ENCODE data around the gene CCDC68.

Gene CCDC68

DNA sequence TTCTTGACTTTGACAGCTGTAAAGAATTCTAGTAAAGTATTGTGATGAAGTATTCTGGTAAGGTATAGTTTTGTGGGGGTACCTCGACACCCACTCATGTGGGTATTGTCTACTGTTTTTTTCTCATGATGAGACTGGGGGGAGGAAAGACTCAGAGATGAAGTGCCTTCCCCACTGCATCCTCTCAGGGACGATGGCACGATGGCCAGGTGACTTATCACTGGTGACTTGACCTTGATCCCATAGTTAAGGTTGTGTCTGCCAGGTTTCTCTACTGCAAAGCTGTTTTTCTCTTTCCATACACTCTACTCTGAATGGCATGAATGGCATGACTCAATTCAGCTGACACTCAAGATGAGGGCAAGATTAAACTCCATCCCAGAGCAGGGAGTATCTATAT is 936 bp upstream of the CCDC68 start:
- DNase-seq, result no peak

DNA sequence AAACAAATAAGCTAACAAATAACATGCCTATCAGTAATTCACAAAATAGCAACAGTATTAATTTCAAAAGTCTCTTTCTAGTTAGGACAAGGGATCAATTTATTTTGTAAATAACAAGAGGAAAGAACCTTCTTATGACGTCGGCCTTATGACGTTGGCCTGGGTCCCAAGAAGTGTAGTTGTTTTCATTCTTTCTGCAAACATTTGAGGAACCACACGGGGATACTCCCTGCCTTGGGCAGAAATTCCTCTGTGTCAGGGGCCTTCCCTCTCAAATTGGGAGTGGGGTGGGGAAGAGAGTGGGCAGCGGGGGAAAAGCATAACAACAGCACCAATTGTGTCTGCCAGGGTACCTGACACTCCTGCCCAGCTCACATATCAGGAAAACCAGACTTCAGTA is 1.3 kb downstream of the CCDC68 start:
- no peak for DNase-seq

DNA sequence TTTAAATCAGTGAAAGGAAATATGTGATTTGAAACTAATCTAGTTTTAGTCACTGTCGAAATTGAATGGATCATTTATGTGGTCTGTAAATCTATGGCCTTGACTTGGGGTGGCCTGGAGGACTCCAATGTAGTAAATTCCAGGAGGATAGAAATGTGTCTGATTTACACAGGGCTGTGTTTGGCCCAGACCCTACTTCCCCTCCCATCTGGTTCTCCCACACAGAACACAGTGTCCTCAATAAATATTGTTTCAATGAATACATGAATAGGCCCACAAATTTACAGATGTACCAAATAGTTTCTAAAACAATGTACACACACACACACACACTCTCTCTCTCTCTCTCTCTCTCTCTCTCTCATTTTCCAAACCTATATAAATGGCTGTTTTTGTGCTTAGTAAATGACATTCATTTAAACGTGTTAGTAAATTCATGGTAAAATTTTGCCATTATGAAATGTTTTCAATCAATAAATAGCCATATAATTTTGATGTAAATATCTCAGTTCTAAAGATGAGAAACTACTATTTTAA is 1.9 kb downstream of the CCDC68 start:
- no peak for DNase-seq

DNA sequence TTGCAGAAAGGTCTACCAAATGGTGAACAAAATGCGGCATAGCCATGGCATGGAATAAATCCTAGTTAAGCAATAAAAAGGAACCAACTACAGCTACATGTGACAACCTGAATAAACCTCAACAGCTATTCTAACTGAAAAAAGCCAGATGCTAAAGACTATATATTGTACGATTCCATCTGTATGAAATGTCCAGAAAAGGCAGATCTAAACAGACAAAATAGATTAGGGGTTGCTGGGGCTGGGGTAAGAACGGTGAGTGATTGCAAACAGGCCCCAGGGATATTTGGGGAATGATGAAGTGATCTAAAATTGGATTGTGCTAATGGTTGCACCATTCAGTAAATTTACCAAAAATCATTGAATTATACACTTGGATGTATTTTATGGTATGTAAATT is 2.8 kb downstream of the CCDC68 start:
- no peak for DNase-seq

DNA sequence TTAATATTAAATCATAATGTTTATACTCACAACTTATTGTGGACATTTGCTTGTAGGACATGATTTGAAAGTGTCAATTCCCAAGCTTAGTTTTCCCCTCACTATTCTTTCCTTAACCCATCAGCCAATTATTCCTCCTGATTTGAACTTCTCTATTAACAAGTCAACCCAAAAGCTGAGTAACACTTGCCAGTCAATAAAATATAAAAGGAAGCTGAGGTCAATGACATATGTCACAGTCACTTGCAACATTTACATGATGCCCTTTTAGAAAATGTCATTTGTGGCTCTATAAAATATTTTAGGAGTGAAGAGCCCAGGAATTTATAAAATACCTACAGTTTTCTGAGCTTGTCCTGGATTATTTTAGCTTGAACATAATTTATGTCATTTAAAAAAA is 7.2 kb downstream of the CCDC68 start:
- DNase-seq, result no peak

DNA sequence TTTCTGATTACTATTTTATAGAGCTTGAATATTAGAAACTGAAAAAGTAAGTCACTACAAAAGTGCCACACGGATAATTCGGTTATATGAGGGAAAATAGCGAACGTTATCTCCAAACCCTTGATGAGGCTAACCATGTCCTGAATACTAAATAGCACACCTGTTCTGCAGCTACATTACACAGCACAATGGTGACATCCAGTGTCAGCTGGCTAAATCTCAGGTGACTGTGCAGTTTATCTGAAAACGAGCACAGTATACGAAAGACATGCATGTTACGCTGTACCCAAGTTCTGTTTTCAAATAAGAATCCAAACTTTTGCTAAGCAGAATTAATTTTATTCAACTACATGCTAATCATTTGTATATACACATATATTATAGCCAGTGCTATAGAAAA is 9.0 kb downstream of the CCDC68 start:
- no peak for DNase-seq

DNA sequence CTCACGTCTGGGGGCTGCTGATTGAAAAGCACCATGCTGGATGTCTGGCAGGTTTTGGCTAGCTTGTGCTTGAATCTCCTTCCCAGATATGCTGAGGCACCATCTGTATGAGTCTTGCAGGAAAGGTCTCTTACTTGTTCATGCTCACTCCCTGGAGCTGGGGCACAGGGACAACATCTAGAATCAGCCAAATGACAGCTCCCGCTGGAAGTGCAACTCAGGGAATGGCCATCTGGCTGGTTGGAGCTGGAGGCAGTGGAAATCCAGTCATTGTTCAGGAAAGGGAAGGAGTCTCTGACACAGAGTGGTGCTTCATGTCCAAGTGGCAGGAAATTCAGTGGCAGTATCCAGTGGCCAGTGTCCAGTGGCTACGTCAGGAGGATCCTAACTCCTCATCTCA is 9.7 kb downstream of the CCDC68 start:
- no peak for DNase-seq

DNA sequence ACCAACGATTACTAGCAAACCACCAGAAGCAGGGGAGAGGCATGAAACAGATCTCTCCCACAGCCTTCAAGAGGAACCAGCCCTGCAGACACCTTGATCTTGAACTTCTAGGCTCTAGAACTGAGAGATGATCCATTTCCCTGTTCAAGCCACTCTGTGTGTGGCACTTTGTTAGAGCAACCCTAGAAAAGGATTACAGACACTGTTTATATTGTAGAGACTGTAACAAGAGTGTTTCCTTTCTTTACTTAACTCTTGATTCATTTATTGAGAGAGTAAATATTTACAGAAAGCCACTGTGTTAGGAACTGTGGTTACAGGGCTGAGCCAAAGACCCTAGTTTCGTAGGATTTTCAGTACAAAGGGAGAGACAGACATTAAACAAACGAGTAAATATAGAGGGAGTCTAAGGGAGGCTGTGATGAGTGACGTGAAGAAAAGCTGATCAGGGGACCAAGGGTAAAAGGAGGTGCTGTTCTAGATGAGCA is 10.9 kb downstream of the CCDC68 start:
- no peak for DNase-seq

DNA sequence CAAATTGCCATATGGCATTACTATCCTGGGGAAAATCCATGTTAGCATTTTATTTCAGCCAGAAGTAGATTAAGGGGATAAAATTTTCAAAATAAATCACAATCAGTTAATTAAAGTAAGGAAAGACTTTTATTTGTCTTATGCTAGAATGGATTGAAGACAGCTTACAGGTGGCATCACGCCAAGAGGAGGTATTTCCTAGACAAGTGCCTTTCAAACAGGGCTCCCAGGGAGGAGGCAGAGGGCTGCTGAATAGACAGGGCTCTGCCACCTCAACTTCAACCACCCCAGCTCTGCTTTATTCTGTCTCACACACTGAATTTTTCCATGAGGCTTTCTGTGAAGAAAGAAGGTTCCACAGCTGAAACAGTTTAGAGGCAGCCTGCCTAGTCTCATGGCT is 12.2 kb downstream of the CCDC68 start:
- DNase-seq, result no peak

DNA sequence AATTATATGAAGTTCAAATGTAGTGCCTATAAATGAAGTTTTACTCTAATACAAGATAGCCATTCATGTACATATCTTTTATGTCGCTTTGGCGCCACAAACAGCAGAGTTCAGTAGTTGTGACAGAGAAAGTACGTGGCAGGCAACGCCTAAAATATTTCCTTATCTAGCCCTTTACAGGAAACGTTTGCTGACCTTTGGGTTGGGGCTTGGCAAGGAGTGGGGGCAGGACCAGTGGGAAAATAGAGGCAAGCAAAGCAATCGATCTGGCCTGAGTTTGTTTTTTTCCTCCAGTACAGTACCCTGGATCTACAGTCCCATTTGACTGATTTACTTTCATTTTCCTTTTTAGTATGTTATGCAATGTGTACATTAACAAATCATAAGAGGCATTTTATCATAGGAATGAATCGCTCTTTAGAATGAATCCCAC is 13.1 kb downstream of the CCDC68 start:
- no peak for DNase-seq

DNA sequence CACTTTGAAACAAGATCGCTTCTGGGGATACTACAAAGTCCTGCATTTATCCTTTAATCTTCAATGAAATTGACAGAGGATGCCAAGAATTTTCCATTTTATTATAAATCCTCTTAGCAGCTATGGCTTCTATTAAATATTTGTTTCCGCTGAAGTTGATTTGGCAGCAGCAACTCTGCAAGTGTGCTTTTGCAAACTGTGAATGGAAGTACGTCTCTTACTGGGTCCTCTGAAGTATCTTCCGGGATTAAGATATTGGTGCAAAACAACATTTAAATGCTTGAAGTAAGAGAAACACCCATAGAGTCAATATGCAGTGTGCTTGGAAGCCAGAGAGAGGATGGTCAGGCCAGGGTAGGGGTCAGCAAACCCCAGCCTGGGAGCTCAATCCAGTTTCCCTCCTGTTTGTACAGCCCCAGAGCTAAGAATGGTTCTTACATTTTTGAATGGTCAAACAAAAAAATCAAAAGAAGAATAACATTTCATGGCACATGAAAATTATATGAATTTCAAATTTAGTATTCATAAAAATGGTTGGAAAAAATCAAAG is 13.6 kb downstream of the CCDC68 start:
- no peak for DNase-seq

DNA sequence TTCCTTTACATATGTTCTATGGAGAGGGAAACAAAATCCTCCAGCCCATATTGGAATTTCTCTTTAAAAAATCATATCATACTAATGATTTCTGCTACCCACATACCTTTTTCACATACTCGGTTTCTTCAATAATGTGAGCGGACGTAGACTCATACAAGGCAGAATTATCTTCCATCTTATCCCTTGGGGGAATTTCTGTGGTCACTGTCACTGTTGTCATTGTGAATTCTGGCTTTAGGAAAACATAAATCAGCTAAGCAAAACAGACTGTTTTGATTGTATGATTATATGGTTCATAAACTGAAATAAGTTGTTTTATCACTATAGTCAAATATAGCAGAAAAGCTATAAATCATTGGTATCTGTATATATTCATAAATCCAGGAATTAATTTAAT is 16.7 kb downstream of the CCDC68 start:
- no peak for DNase-seq

DNA sequence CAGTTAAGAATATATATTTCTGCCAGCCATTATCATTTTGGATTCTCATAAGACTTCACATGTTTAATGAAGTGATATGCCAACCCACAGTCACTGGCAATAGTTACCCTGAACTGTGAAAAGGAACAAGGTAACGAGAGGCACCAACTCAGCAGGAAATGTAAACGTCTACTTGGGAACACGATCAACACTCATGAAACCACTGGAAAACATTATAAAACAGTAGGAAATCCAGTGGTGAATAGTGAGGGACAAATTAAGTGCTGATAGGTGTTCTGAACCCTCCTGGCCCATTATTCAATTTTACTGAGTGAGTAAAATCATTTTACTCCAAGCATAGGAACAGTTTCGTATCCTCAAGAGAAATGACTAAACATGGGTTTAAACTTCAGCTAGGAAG is 17.1 kb downstream of the CCDC68 start:
- no peak for DNase-seq

DNA sequence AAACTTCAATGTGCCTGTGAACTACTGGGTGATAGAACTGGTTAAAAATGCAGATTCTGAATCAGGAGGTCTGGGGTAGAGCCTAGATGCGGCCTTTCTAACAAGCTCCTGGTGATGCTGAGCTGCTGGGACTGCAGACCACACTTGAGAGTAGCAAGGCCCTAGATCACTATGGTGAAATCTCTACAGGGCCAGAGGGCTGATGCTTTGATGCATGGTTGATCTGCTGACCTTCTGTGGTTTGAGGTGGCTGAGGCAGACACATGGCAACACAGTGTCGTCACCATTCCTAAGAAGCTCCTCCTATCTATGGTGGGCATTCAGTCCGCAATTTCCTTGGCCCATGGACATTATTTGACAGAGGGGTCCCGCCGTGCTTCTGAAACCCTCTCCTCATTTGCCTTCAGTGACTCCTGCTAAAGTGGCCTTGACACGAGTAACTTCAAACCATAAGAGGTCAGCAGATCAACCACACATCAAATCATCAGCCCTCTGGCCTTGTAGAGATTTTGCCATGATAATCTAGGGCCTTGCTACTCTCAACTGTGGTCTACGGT is 19.8 kb downstream of the CCDC68 start:
- no peak for DNase-seq

DNA sequence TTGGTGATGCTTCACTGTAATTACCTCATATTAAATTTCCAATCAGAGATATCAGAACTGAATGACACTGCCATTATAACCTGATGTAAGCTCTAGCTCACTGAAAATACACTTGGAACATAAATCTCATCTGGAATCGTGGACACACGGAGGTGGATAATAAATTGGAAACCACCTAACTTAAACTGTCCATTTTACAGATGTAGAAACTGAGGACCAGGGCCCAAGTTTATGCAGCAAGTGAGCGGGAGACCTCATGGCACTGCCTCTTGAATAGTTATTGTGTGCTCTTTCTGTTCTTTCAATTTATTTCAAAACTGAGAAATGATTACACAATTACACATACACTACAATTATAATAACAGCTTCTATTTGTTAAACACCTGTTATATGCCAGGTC is 20.8 kb downstream of the CCDC68 start:
- DNase-seq, result no peak

DNA sequence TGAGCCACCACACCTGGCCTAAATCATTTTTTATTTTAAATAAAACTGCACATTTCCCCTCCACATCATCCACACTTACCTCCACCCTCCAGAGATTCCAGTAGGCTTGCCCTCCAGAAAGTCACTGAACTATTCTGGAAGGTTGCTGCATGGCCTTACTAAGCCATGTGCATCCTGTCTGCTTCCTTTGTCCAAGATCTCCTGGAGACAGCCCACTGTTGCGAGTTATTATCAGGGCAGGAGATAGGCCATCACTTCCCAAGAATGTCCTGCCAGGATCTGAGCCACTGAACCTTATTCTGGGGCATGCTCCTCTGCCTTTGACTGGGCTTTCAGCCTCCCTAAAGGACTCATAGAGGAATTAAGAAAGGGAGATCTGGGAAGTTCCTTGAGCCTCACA is 26.8 kb downstream of the CCDC68 start:
- no peak for DNase-seq

DNA sequence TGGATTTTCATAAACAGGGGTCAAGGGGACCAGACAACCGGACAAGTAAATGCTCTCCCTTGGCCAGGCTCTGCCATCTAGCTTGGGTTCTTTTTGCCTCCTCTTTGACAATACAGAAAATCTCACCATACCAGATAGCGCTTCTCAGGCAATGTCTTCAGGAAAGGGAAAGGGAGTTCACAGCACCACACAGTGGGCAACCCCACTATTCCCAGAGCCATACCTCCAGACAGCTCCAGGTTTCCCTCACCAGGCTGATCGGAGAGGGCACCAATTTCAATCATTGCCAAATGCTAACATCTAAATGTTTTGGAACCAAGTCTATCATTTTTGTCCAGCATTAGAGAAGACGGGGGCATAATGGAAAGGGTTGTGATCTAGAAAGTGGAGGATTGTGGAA is 28.1 kb downstream of the CCDC68 start:
- DNase-seq, result no peak

DNA sequence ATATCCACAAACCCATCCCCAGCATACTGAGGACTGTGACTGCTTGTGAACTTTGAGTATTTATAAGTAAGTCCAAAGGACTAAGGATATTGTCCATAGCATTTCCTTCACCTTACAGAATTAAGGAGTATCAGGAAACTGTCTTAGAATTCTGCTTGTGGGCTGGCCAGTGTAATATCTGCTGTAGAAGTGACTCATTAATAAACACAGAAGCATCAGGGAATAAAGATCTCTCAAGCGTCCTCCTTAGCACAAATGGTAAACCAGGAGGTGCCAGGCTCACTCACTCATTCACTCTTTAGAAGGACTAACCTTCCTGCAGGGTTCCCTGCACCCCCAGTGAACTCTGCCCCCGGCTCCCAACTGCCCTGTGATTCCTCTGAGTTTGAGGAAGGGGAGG is 31.0 kb downstream of the CCDC68 start:
- DNase-seq, result no peak

DNA sequence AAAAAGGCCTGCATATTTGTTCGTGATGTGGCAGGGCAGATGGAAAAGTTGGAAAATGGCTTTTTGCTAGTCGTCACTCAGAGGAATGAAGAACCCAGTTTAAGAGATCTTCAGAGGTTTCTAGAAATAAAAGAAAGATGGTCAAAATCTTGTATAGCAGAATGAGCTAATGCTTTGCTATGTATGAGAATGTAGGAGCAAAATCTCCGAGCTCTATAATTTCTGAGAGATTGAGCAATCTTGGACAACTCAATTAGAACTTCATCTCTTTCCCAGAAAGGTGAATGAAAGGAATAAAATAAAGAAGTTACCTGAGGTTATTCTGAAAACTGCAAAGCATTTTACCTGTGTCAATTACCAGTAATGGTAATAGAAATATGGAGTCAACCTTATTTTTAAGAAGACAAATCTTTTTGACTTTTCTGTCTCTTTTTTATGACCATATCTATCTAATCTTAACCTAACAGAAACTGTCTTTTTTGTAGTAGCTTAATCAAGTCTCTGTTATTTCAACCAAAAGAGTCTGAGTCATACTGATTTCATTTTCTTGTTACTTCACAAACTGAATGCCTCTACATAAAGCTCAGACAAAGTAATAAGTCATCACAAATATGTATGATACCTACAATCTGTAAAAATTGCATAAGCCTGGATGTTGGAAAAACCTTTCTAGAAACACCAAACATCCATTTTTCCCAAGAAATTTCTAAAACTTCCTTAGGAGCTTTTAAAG is 32.5 kb downstream of the CCDC68 start:
- DNase-seq, result no peak

DNA sequence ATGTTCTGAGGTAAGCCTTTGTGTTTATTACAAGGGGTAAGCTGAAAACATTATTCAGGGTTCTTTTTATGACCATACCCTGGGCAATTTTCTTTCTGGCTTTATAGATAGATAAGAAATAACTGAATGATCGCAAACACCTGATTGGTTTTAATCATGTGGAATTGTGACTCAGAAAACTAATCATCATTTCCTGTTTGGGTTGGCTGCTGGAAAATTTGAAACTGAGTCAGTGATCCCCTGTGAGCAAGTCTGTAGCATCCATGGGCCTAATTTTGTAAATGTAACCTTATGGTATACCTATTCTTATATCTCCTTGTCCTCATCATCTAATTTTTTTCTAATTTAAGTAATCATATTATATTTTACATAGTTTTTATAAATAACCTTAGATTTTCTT is 34.3 kb downstream of the CCDC68 start:
- no peak for DNase-seq

DNA sequence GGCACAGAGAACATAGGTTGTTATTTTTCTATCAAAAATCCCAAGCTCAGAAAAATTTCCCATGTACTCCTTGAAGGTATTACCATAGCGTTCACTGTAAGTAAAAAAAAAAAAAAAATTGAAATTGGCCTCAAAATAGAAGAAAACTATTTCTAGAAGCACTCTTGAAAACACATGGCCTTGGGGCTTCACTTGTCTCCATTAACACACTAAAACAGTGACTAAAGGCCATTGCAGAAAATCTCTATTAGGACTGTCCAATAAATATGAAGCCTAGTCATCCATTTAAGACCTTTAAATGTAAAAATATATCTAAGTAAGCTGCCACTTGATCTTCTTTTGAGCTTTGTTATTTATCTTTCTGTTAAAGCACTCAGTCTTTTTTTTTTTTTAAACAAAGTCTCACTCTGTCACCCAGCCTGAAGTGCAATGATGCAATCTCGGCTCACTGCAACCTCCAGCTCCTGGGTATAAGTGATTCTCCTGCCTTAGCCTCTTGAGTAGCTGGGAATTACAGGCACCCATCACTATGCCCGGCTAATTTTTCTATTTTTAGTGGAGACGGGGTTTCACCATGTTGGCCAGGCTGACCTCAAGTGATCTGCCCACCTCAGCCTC is 35.8 kb downstream of the CCDC68 start:
- no peak for DNase-seq

DNA sequence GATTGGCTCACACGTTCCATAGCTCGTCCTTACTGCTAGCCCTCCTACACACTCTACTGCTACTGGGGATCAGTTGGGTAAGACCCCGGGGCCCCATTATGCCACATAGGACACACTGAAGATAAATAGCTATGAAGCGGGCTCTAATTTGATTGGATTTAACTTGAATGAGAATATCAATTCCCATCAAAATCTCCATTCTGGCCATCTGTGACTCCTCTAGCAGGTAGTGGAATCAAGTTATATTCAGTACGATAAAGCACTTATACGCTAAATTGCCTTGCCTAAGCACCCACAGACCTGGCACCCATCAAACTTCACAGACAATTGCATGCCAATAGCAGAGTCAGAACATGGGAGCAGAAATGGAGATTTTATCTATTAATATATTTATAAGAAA is 39.8 kb downstream of the CCDC68 start:
- no peak for DNase-seq

DNA sequence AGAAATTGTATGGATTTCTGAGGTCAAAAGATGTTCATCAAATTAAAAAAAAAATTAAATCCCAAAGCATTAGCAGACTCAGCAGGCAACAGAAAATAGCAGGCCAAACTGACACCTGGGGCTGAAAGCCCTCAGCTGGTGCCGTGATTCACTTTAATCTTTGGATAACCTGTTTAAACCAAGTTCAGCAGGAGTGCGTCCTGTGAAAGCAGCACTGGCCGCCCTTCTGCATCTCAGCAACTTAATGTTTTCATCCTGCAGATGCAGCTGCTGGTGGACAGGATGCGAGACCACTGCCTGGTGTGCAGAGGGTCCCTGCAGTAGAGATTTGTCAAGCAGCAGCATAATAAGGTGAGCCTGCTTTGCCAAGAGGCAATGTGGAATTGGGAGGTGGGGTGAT is 41.2 kb downstream of the CCDC68 start:
- no peak for DNase-seq

DNA sequence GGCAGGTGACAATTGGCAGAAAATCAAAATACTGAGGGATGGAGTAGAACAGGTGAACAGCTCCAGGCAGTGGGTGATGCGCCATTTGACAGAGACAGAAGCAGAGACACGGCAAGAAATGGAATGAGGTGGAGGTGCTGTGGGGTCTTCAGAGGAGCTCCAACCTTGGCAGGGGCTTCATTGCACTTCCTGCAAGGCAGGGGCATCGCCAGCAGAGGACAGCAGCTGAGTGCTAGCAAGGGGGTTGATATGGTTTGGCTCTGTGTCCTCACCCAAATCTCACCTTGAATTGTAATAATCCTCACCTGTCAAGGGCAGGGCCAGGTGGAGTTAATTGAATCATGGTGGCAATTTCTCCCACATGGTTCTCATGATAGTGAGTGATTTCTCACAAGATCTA is 42.8 kb downstream of the CCDC68 start:
- DNase-seq, result no peak
